K562 (cell line): Measurements from ENCODE around the gene VASH1. TPM values are rescaled to one million over a fixed set of nuclear protein-coding genes. Genes with fewer than 3 reads are reported as not detected.

Experiments used
- ARNT ChIP-seq, 2 experiments: fragments of 450-650 bp; IDR thresholded peaks; 2 replicates each; pipeline ENCODE4 v1.6.1; 2016; ENCODE audit warnings: mild to moderate bottlenecking in 1 of 2
- KAT7 ChIP-seq: sonication (generic); formaldehyde crosslinking; IDR thresholded peaks from 2 replicates; pipeline ENCODE4 v1.8.0; 2022; ENCODE audit warnings: missing genetic modification reagents, mild to moderate bottlenecking, borderline replicate concordance
- KDM1A ChIP-seq, 2 experiments: fragments of 450-650 bp; IDR thresholded peaks; 2 replicates each; pipeline ENCODE4 v1.6.1; 2016; ENCODE audit warnings: mild to moderate bottlenecking in 2 of 2
- POLR2AphosphoS5 ChIP-seq: IDR thresholded peaks from 2 replicates; pipeline ENCODE4 v1.6.1; 2011; ENCODE audit warnings: mild to moderate bottlenecking, low read depth, low read length, moderate library complexity; ENCODE audit not compliant: control insufficient read depth, insufficient read depth
- PRPF4 ChIP-seq: fragments of 200-400 bp; formaldehyde crosslinking; IDR thresholded peaks from one replicate; pipeline ENCODE4 v1.6.1; 2017; ENCODE audit warnings: low read length, low read depth, mild to moderate bottlenecking; ENCODE audit not compliant: insufficient read depth, poor library complexity, severe bottlenecking
- SAP30 ChIP-seq: fragments of 200-600 bp; sonication (generic); IDR thresholded peaks from 2 replicates; pipeline ENCODE4 v1.6.1; 2012; ENCODE audit warnings: borderline replicate concordance, low read depth, mild to moderate bottlenecking, moderate library complexity, low read length, control low read depth, inconsistent platforms; ENCODE audit not compliant: insufficient read depth, poor library complexity, severe bottlenecking
- SMAD1 ChIP-seq: fragments of 150-350 bp; IDR thresholded peaks from 2 replicates; pipeline ENCODE4 v1.6.1; 2014; ENCODE audit warnings: low read length, low read depth; ENCODE audit not compliant: partially characterized antibody
- TCF3 ChIP-seq: sonication (generic); formaldehyde crosslinking; IDR thresholded peaks from 2 replicates; pipeline ENCODE4 v1.4.0; 2020; ENCODE audit warnings: mild to moderate bottlenecking, missing genetic modification reagents
- TEAD4 ChIP-seq, 2 experiments: sonication (generic) in 1 of 2; formaldehyde crosslinking in 1 of 2; IDR thresholded peaks; 2 replicates each; pipeline versions ENCODE4 v1.6.1 to v1.8.0; 2012 to 2022; ENCODE audit warnings: borderline replicate concordance in 1 of 2, inconsistent platforms in 1 of 2, low read length in 1 of 2, mild to moderate bottlenecking in 1 of 2, missing genetic modification reagents in 1 of 2
- TRIM24 ChIP-seq, 2 experiments: fragments of 450-650 bp; IDR thresholded peaks; 2 replicates each; pipeline ENCODE4 v1.6.1; 2016
- ZNF318 ChIP-seq, 2 experiments: fragments of 450-650 bp; IDR thresholded peaks; 2 replicates each; pipeline ENCODE4 v1.6.1; 2016; ENCODE audit warnings: mild to moderate bottlenecking in 2 of 2, borderline replicate concordance in 1 of 2, low read depth in 1 of 2, moderate library complexity in 1 of 2
- polyA plus RNA-seq, 8 experiments: library from polyadenylated mRNA; depleted of rRNA in 4 of 8; stranded (reverse) in 5 of 8; unstranded in 3 of 8; fragments of >200 nt; fragmentation: Nextera tagmentation in 2 of 8; fragmentation: Illumina TruSeq in 1 of 8; extraction: Ambion mirVana in 2 of 8; extraction: Trizol in 1 of 8; gene quantifications; 2 replicates each; pipeline versions ENCODE4 v1.2.1 to v1.2.3, GENCODE V29; 2011 to 2014; ENCODE audit warnings: inconsistent platforms in 1 of 8, missing spikeins in 1 of 8
- total RNA-seq, 7 experiments: library from RNA; depleted of rRNA in 6 of 7; stranded (reverse); fragments of >200 nt in 6 of 7; fragmentation: Illumina TruSeq in 2 of 7; extraction: Trizol in 2 of 7; gene quantifications; 2 replicates each; pipeline versions ENCODE4 v1.2.1 to v1.2.3, GENCODE V29; 2011 to 2021; ENCODE audit warnings: low replicate concordance in 1 of 7
- TF ChIP-seq, protein P1 (sequence below), 2 experiments: fragments of 200-800 bp in 1 of 2; sonication (Bioruptor generic) in 1 of 2; sonication (generic) in 1 of 2; formaldehyde crosslinking in 1 of 2; IDR thresholded peaks in 1 of 2; conservative IDR thresholded peaks in 1 of 2; 2 replicates each; pipeline versions ENCODE4 v1.5.0 to v1.6.1; 2016 to 2020; ENCODE audit warnings: missing compliant biosample characterization in 1 of 2, missing genetic modification characterization in 1 of 2, missing genetic modification reagents in 1 of 2
- TF ChIP-seq, protein P2 (sequence below): fragments of 450-650 bp; IDR thresholded peaks from 2 replicates; pipeline ENCODE4 v1.6.1; 2018; ENCODE audit not compliant: partially characterized antibody

Gene VASH1
- total and polyA plus RNA-seq, 9 of the 15 experiments (the other 6 are each of a cell fraction or from before 2014, with no cell fraction given) = 0.01 to 0.43 (median 0.13) TPM; not detected in 1

DNA sequence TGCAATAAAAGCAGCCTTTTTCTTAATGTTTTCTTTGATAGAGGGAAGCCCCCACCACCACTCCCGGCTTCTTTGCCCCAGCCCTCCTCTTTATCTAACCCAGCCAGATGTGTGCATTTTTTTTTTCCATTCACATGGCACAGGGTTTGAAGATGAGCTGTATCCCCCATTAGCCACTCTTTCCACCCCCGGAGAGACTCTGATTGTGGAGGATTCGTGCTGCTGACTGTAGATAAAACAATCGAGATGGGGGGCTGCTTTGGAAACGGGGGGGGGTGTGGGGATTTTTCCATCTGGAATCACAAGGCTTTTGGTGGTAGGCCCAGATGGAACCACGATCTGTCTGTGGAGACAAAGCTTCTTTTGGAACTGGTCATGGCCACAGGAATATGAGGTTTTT, 46.2 kb upstream of the VASH1 start (continued):
- TF ChIP-seq ZNF318 (IDR thresholded peaks at IDR 0.05; ENCODE audit: borderline replicate concordance in 1 of 2, low read depth in 1 of 2) (no peak), TCF3 (CRISPR knock-in tag) (peak; percentile 79), PRPF4 (no peak), KAT7 (no peak), SMAD1 (no peak), ARNT (IDR thresholded peaks at IDR 0.05) (no peak), TEAD4 (IDR thresholded peaks at IDR 0.05; ENCODE audit: low read length) (peak; percentile 77), TEAD4 (CRISPR knock-in tag; IDR thresholded peaks at IDR 0.05; ENCODE audit: borderline replicate concordance) (no peak), KDM1A (IDR thresholded peaks at IDR 0.05) (peak in 1 of 2 experiments; percentile 31; a peak in 1 of 4 replicates), TRIM24 (IDR thresholded peaks at IDR 0.05) (peak in 1 of 2 experiments; percentile 40; a peak in 1 of 4 replicates), SAP30 (no peak), POLR2AphosphoS5 (peak; percentile 53; the same call in 1 of the 2 replicates)
- TF ChIP-seq, protein P1, sequence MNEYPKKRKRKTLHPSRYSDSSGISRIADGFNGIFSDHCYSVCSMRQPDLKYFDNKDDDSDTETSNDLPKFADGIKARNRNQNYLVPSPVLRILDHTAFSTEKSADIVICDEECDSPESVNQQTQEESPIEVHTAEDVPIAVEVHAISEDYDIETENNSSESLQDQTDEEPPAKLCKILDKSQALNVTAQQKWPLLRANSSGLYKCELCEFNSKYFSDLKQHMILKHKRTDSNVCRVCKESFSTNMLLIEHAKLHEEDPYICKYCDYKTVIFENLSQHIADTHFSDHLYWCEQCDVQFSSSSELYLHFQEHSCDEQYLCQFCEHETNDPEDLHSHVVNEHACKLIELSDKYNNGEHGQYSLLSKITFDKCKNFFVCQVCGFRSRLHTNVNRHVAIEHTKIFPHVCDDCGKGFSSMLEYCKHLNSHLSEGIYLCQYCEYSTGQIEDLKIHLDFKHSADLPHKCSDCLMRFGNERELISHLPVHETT (CRISPR knock-in tag; conservative IDR thresholded peaks at IDR 0.05 in 1 of 2, IDR thresholded peaks at IDR 0.05 in 1 of 2) = no peak
- TF ChIP-seq, protein P2, sequence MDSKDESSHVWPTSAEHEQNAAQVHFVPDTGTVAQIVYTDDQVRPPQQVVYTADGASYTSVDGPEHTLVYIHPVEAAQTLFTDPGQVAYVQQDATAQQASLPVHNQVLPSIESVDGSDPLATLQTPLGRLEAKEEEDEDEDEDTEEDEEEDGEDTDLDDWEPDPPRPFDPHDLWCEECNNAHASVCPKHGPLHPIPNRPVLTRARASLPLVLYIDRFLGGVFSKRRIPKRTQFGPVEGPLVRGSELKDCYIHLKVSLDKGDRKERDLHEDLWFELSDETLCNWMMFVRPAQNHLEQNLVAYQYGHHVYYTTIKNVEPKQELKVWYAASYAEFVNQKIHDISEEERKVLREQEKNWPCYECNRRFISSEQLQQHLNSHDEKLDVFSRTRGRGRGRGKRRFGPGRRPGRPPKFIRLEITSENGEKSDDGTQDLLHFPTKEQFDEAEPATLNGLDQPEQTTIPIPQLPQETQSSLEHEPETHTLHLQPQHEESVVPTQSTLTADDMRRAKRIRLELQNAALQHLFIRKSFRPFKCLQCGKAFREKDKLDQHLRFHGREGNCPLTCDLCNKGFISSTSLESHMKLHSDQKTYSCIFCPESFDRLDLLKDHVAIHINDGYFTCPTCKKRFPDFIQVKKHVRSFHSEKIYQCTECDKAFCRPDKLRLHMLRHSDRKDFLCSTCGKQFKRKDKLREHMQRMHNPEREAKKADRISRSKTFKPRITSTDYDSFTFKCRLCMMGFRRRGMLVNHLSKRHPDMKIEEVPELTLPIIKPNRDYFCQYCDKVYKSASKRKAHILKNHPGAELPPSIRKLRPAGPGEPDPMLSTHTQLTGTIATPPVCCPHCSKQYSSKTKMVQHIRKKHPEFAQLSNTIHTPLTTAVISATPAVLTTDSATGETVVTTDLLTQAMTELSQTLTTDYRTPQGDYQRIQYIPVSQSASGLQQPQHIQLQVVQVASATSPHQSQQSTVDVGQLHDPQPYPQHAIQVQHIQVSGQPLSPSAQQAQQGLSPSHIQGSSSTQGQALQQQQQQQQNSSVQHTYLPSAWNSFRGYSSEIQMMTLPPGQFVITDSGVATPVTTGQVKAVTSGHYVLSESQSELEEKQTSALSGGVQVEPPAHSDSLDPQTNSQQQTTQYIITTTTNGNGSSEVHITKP = peak; percentile 64
